Loucy (cell line): Measurements from ENCODE around the gene LARP4B.

Source experiments
- H2AFZ ChIP-seq: fragments of 200-600 bp; sonication (generic); 2 replicates; pipeline ENCODE4 v1.6.0; 2016; ENCODE audit warnings: antibody characterized with exemption, mild to moderate bottlenecking, low read length, moderate library complexity
- H3F3A ChIP-seq: fragments of 200-600 bp; 2 replicates; pipeline ENCODE4 v1.6.0; 2016; ENCODE audit warnings: antibody characterized with exemption, low read depth, mild to moderate bottlenecking
- H3K27me3 ChIP-seq: fragments of 200-600 bp; sonication (generic); 2 replicates; pipeline ENCODE4 v1.6.1; 2014; ENCODE audit warnings: low read length, mild to moderate bottlenecking; ENCODE audit not compliant: insufficient read depth, poor library complexity, severe bottlenecking
- H3K36me3 ChIP-seq: fragments of 200-600 bp; sonication (generic); 2 replicates; pipeline ENCODE4 v1.6.1; 2016; ENCODE audit warnings: low read length; ENCODE audit not compliant: insufficient read depth
- H3K4me1 ChIP-seq: fragments of 200-600 bp; sonication (generic); 2 replicates; pipeline ENCODE4 v1.5.1; 2014; ENCODE audit warnings: low read length, mild to moderate bottlenecking; ENCODE audit not compliant: insufficient read depth, poor library complexity, severe bottlenecking
- H3K4me2 ChIP-seq: fragments of 200-600 bp; sonication (generic); 2 replicates; pipeline ENCODE4 v1.6.0; 2014; ENCODE audit warnings: antibody characterized with exemption, low read length, low read depth, mild to moderate bottlenecking; ENCODE audit not compliant: poor library complexity, severe bottlenecking
- H3K4me3 ChIP-seq: fragments of 200-600 bp; sonication (generic); 2 replicates; pipeline ENCODE4 v1.5.1; 2014; ENCODE audit warnings: low read length, mild to moderate bottlenecking, mixed read lengths; ENCODE audit not compliant: poor library complexity, severe bottlenecking
- H3K79me2 ChIP-seq: fragments of 200-600 bp; sonication (generic); 2 replicates; pipeline ENCODE4 v1.6.1; 2014; ENCODE audit warnings: low read length; ENCODE audit not compliant: insufficient read depth
- H3K9ac ChIP-seq: fragments of 200-600 bp; sonication (generic); 2 replicates; pipeline ENCODE4 v1.6.0; 2014; ENCODE audit warnings: mild to moderate bottlenecking, low read depth, low read length, moderate library complexity; ENCODE audit not compliant: poor library complexity, severe bottlenecking
- H3K9me2 ChIP-seq: fragments of 200-600 bp; sonication (generic); replicated peaks from 2 replicates; pipeline ENCODE4 v1.6.1; 2016; ENCODE audit warnings: low read depth, low read length, mixed read lengths
- H3K9me3 ChIP-seq: fragments of 200-600 bp; sonication (generic); 2 replicates; pipeline ENCODE4 v1.6.1; 2014; ENCODE audit warnings: mild to moderate bottlenecking, antibody characterized with exemption, low read length, low read depth; ENCODE audit not compliant: insufficient read depth
- H4K20me1 ChIP-seq: fragments of 200-600 bp; sonication (generic); 2 replicates; pipeline ENCODE4 v1.6.0; 2014; ENCODE audit warnings: antibody characterized with exemption, low read length, mild to moderate bottlenecking; ENCODE audit not compliant: insufficient read depth, poor library complexity, severe bottlenecking
- EZH2phosphoT487 ChIP-seq: fragments of 200-600 bp; IDR thresholded peaks from 2 replicates; pipeline ENCODE4 v1.6.1; 2018; ENCODE audit warnings: antibody characterized with exemption, mild to moderate bottlenecking, moderate library complexity, borderline replicate concordance
- TF ChIP-seq, protein P1 (sequence below): fragments of 200-600 bp; sonication (generic); conservative IDR thresholded peaks from 2 replicates; pipeline ENCODE4 v1.5.1; 2014; ENCODE audit warnings: mild to moderate bottlenecking, antibody characterized with exemption, low read length

Gene LARP4B

DNA sequence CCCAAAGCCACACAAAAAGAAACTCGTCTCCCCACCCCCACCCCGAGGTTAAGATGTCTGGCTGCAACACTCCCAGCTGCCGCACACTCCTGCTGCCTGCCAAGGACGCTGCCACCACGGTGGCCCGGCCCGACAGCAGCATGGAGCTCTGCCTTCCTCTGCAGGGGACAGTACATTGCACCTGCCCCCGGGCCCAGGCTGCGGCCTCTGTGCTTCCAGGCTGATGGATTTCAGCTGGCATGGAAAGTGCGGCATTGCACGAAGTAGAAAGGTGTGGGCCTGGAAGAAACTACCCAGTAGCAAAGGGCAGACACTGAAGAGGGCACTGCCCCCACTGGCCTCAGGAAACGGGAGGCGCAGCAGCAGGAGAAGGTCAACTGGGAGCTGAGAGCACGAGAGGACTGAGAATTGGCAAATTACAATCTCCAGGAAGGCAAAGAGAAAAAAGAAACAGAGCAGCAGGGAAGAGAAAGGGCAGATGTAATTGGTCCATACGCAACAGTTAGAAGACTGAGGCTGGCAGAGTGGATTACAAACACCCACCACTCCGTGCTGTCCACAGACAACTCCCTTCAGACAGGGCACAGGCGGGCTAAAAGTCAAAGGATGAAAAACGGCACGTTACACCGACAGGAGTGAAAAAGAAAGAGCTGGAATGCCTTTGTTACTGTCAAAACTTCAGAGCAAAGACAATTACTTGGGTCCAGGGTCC lies 124.9 kb downstream of the LARP4B start:
- no peak overlapping the region for H3K4me2 ChIP-seq
- no peaks in the 10 kb centered on the region for H3K9me3 ChIP-seq
- no peak overlapping the region for H3K9ac ChIP-seq
- no peaks in the 10 kb centered on the region for H3K79me2 ChIP-seq
- H2AFZ ChIP-seq: no peak overlapping the region
- TF ChIP-seq EZH2phosphoT487: no peak
- TF ChIP-seq, protein P1, sequence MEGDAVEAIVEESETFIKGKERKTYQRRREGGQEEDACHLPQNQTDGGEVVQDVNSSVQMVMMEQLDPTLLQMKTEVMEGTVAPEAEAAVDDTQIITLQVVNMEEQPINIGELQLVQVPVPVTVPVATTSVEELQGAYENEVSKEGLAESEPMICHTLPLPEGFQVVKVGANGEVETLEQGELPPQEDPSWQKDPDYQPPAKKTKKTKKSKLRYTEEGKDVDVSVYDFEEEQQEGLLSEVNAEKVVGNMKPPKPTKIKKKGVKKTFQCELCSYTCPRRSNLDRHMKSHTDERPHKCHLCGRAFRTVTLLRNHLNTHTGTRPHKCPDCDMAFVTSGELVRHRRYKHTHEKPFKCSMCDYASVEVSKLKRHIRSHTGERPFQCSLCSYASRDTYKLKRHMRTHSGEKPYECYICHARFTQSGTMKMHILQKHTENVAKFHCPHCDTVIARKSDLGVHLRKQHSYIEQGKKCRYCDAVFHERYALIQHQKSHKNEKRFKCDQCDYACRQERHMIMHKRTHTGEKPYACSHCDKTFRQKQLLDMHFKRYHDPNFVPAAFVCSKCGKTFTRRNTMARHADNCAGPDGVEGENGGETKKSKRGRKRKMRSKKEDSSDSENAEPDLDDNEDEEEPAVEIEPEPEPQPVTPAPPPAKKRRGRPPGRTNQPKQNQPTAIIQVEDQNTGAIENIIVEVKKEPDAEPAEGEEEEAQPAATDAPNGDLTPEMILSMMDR: no peak
- no peak overlapping the region for H3K4me3 ChIP-seq
- peaks cover 8% of the 10 kb centered on the region for H3K4me1 ChIP-seq
- H3K27me3 ChIP-seq: no peaks in the 10 kb centered on the region
- peaks cover 28% of the 10 kb centered on the region; the same call in 1 of the 2 replicates for H3K36me3 ChIP-seq
- no peaks in the 10 kb centered on the region for H3F3A ChIP-seq
- H4K20me1 ChIP-seq: no peaks in the 10 kb centered on the region
- H3K9me2 ChIP-seq: no peaks in the 10 kb centered on the region

DNA sequence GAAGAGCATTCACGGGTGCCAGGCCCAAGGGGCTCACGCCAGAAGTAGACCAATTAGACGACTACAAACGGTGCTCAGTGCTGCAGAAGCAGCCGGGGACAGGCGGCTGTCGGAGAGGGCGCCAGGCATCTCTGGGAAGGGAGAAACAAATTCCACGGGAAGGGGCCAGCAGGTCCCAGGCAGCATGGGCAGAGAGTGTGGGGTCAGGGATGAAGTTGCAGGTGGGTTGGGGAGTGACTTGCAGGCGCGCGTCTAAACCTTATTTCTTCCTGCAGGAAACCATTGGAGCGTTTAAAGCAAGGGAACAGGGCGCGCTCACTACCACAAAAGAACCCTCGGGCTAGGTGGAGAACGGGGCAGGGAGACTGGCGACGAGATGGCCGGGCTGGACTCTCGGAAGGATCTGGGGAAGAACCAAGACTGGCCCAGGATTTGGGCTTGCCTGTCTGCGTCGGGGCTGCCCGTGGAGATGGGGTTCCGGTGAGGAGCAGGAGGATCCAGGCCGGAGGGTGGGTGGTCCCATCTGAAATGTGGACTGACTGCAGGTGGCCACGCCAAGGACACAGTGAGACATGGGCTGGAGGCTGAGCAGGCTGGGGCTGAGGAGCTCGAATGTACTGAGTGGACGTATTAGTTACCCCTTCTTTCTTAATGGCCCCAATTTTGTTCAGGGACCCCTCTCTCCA lies 125.7 kb downstream of the LARP4B start:
- Histone ChIP-seq H3K27me3 (no peaks in the 10 kb centered on the region), H3K4me2 (no peak overlapping the region), H4K20me1 (no peaks in the 10 kb centered on the region), H3K36me3 (peaks cover 24% of the 10 kb centered on the region; the same call in 1 of the 2 replicates), H3K9me2 (no peaks in the 10 kb centered on the region), H3K4me1 (peaks cover 9% of the 10 kb centered on the region), H3K9me3 (no peaks in the 10 kb centered on the region), H2AFZ (no peak overlapping the region), H3K4me3 (no peak overlapping the region), H3F3A (no peaks in the 10 kb centered on the region), H3K9ac (no peak overlapping the region), H3K79me2 (no peaks in the 10 kb centered on the region)
- TF ChIP-seq EZH2phosphoT487: no peak
- TF ChIP-seq, protein P1: no peak

GRCh38 chr10:804787-805619 lies 126.5 kb downstream of the LARP4B start:
- Histone ChIP-seq H3F3A (no peaks in the 10 kb centered on the region), H3K9ac (no peak overlapping the region), H4K20me1 (no peaks in the 10 kb centered on the region), H3K27me3 (no peaks in the 10 kb centered on the region), H3K4me2 (no peak overlapping the region), H3K4me3 (no peak overlapping the region), H3K79me2 (no peaks in the 10 kb centered on the region), H3K9me3 (no peaks in the 10 kb centered on the region), H2AFZ (no peak overlapping the region), H3K36me3 (peaks cover 24% of the 10 kb centered on the region; the same call in 1 of the 2 replicates), H3K4me1 (peaks cover 9% of the 10 kb centered on the region), H3K9me2 (no peaks in the 10 kb centered on the region)
- TF ChIP-seq EZH2phosphoT487: no peak
- TF ChIP-seq, protein P1: no peak
